ENCODE data around the gene NFATC2. TPM values are rescaled to one million over a fixed set of nuclear protein-coding genes. Genes with fewer than 3 reads are reported as not detected.

NFATC2 gene
- total RNA-seq, 1 experiment from 2014 or later, result 0.07 TPM

DNA sequence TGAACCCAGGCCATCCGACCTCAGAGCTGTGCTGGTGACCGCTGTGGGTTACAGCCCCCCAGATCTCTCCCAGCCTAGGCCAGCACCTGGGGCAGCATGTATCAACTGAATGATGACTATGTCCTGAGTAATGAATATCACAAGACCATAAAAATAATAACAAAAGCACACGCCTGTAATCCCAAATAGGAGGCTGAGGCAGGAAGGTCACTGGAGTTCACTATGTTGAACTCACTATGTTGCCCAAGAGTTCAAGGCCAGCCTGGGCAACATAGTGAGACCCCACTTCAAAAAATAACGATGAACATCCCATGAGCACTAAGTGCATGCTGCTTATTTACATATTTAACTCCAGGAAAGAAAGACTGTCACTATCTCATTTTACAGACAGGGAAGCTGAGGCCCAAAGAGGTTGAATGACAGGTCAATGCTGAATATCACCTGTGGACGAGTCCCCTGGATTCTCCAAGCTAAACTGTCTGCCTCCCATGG, 92.3 kb downstream of the NFATC2 start:
- Mint-ChIP-seq H3K4me3 (ENCODE audit: unreplicated experiment) (no peak overlapping the region), H3K4me1 (ENCODE audit: insufficient read depth, unreplicated experiment) (peaks cover 9% of the 10 kb centered on the region), H3K36me3 (ENCODE audit: insufficient read depth, unreplicated experiment) (no peaks in the 10 kb centered on the region), H3K27me3 (ENCODE audit: insufficient read depth, unreplicated experiment) (no peaks in the 10 kb centered on the region), H3K27ac (ENCODE audit: low read depth, unreplicated experiment) (no peak overlapping the region), H3K9me3 (ENCODE audit: unreplicated experiment) (no peaks in the 10 kb centered on the region)
- no TSS peak for BruUV-seq (replicated peaks)
- POLR2A ChIA-PET, result interaction anchor here (0.7 kb wide), 1 partner anchor 37 kb away, joined by 3 read pairs; no protein-coding TSS in a partner anchor
- TF ChIP-seq, protein P1, sequence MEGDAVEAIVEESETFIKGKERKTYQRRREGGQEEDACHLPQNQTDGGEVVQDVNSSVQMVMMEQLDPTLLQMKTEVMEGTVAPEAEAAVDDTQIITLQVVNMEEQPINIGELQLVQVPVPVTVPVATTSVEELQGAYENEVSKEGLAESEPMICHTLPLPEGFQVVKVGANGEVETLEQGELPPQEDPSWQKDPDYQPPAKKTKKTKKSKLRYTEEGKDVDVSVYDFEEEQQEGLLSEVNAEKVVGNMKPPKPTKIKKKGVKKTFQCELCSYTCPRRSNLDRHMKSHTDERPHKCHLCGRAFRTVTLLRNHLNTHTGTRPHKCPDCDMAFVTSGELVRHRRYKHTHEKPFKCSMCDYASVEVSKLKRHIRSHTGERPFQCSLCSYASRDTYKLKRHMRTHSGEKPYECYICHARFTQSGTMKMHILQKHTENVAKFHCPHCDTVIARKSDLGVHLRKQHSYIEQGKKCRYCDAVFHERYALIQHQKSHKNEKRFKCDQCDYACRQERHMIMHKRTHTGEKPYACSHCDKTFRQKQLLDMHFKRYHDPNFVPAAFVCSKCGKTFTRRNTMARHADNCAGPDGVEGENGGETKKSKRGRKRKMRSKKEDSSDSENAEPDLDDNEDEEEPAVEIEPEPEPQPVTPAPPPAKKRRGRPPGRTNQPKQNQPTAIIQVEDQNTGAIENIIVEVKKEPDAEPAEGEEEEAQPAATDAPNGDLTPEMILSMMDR (IDR thresholded peaks at IDR 0.05; ENCODE audit: unreplicated experiment), result no peak
- DNase-seq (ENCODE audit: unreplicated experiment), result peak; percentile 13
- CTCF ChIA-PET, result interaction anchor here (0.7 to 1.6 kb wide), 5 partner anchors 36 to 574 kb away, joined by 3 to 4 read pairs (median 3); no protein-coding TSS in a partner anchor
- intact Hi-C loops (cut with micrococcal nuclease), result no loop called here

DNA sequence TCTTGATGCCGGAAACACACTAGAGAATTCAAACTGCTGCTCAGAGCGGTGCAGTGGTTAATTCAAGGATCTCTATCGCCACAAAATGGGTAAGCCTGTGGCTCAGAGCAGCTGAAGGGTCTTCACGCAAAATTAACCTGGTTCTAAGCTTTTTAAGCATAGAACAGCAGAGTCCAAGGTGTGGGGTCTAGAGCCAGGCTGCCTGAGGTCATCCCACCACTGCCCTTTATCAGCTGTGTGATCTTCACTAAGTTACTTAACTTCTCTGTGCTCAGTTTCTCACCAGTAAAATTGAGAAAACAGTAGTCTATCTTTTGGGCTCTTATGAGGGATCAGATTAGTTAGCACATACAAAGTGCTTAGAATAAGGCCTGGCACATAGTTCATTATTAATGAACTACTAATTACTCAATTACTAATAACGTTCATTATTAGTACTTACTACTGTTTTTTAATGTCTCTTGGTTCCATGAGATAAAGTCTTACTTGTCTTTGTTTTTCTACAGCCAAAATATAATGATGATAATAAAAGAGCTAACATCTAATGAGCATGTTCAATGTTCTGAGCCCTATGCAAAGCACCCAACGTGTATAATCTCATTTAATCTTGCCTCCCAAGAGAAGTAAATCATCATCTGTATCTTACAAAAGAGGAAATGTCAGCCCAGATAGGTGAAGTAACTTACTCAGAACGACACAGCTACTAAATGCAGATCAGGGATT, 92.9 kb downstream of the NFATC2 start:
- BruUV-seq (replicated peaks), result no TSS peak
- H3K4me3 Mint-ChIP-seq (ENCODE audit: unreplicated experiment), result no peak overlapping the region
- no peaks in the 10 kb centered on the region for H3K27me3 Mint-ChIP-seq (ENCODE audit: insufficient read depth, unreplicated experiment)
- no peaks in the 10 kb centered on the region for H3K9me3 Mint-ChIP-seq (ENCODE audit: unreplicated experiment)
- TF ChIP-seq, protein P1 (IDR thresholded peaks at IDR 0.05; ENCODE audit: unreplicated experiment), result no peak
- CTCF ChIA-PET, result interaction anchor here (0.7 to 1.6 kb wide), 5 partner anchors 13 to 575 kb away, joined by 3 to 5 read pairs (median 4); no protein-coding TSS in a partner anchor
- POLR2A ChIA-PET, result interaction anchor here (0.7 to 1.1 kb wide), 3 partner anchors 8 to 145 kb away, joined by 3 to 5 read pairs (median 3); no protein-coding TSS in a partner anchor
- peaks cover 9% of the 10 kb centered on the region for H3K4me1 Mint-ChIP-seq (ENCODE audit: insufficient read depth, unreplicated experiment)
- intact Hi-C loops (cut with micrococcal nuclease), result no loop called here
- H3K36me3 Mint-ChIP-seq (ENCODE audit: insufficient read depth, unreplicated experiment), result no peaks in the 10 kb centered on the region
- DNase-seq (ENCODE audit: unreplicated experiment), result no peak
- H3K27ac Mint-ChIP-seq (ENCODE audit: low read depth, unreplicated experiment), result no peak overlapping the region

DNA sequence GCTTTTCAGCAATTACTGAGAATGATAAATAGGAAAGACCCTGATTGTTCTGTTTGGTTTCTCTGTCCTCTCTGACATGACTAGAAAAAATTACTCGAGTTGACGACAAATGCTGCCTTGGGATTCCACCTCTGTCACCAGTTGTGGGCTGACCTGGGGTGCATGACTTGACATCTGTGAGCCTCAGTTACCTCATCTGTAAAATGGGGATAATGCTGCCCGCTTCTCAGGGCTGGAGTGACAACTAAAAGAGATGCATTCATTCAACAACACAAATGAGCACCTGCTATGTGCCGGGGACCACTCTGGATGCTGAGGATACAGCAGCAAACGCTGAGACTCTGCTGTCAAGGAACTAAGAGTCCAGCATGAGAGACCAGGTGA, 94.8 kb downstream of the NFATC2 start:
- no TSS peak for BruUV-seq (replicated peaks)
- H3K27ac Mint-ChIP-seq (ENCODE audit: low read depth, unreplicated experiment), result no peak overlapping the region
- H3K4me1 Mint-ChIP-seq (ENCODE audit: insufficient read depth, unreplicated experiment), result peaks cover 9% of the 10 kb centered on the region
- DNase-seq (ENCODE audit: unreplicated experiment), result no peak
- H3K36me3 Mint-ChIP-seq (ENCODE audit: insufficient read depth, unreplicated experiment), result no peaks in the 10 kb centered on the region
- no peaks in the 10 kb centered on the region for H3K27me3 Mint-ChIP-seq (ENCODE audit: insufficient read depth, unreplicated experiment)
- H3K9me3 Mint-ChIP-seq (ENCODE audit: unreplicated experiment), result no peaks in the 10 kb centered on the region
- intact Hi-C loops (cut with micrococcal nuclease), result no loop called here
- CTCF ChIA-PET, result interaction anchor here (0.8 to 1.6 kb wide), 2 partner anchors 10 to 11 kb away, joined by 3 to 4 read pairs; no protein-coding TSS in a partner anchor
- POLR2A ChIA-PET, result interaction anchor here (0.6 to 2.1 kb wide), 5 partner anchors 10 to 1655 kb away, joined by 3 to 22 read pairs (median 4); no protein-coding TSS in a partner anchor
- TF ChIP-seq, protein P1 (IDR thresholded peaks at IDR 0.05; ENCODE audit: unreplicated experiment), result no peak
- no peak overlapping the region for H3K4me3 Mint-ChIP-seq (ENCODE audit: unreplicated experiment)

DNA sequence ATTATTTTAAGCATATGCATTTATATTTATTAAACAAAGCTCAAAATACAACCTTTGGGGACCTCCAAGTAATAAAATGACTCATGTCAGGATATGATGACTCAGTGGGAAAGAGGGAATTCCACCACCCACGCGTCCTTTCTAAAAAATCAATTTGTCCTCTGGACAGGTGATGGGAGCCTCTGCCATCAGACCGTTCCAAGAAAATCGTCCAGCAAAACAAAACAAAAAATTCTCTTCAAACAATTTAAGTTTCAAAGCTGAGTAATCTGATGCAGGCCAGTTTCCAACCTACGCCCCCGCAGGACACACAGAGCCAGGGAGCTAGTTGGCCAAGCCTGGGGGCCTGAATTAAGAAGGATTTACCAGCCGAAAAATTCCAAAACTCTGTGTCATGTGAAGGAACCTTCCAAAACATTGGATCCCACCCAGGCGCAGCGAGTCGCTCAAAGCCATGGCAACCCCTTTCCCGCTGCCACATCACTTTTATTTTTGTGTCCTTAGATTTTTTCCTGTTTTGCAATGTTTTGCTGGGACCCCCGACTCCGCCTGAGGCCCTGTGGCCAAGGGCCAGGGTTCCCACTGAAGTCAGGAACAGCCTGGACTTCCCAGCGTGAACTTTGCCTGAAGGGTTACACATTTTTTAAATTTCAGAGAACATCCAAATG, 95.3 kb downstream of the NFATC2 start:
- POLR2A ChIA-PET, result interaction anchor here (0.6 to 2.1 kb wide), 7 partner anchors 10 to 1655 kb away, joined by 3 to 22 read pairs (median 4); no protein-coding TSS in a partner anchor
- TF ChIP-seq, protein P1 (IDR thresholded peaks at IDR 0.05; ENCODE audit: unreplicated experiment), result no peak
- DNase-seq (ENCODE audit: unreplicated experiment), result peak; percentile 97
- Mint-ChIP-seq H3K27ac (ENCODE audit: low read depth, unreplicated experiment) (no peak overlapping the region), H3K27me3 (ENCODE audit: insufficient read depth, unreplicated experiment) (no peaks in the 10 kb centered on the region), H3K36me3 (ENCODE audit: insufficient read depth, unreplicated experiment) (no peaks in the 10 kb centered on the region), H3K4me1 (ENCODE audit: insufficient read depth, unreplicated experiment) (peaks cover 9% of the 10 kb centered on the region), H3K4me3 (ENCODE audit: unreplicated experiment) (no peak overlapping the region), H3K9me3 (ENCODE audit: unreplicated experiment) (no peaks in the 10 kb centered on the region)
- CTCF ChIA-PET, result interaction anchor here (0.6 to 2.0 kb wide), 6 partner anchors 9 to 636 kb away, joined by 3 to 8 read pairs (median 4); no protein-coding TSS in a partner anchor
- intact Hi-C loops (cut with micrococcal nuclease), result no loop called here
- BruUV-seq (replicated peaks), result no TSS peak
